T-helper 2 cell treated with Interferon-gamma antibody and Interleukin-4, amounts not matched to agents 100 ng/mL and 5 ng/mL, for 36 hours (primary cell): ENCODE results near the gene CPEB4. TPM values are rescaled to one million over a fixed set of nuclear protein-coding genes. Genes with fewer than 3 reads are reported as not detected.

Experiments
- intact Hi-C: fragments of 100-400 bp; cut with micrococcal nuclease; formaldehyde crosslinking; loops from one replicate; pipeline ENCODE4 v1.15.1; 2023
- total RNA-seq: library from RNA; stranded (reverse); gene quantifications from 2 replicates; pipeline ENCODE4 v1.2.3, GENCODE V29; 2022

CPEB4 gene
- 13.5 and 14.7 TPM in 2 replicates for total RNA-seq

- intact Hi-C loops: loop anchor here (1.0 to 10.0 kb wide), 6 partner anchors 30 to 929 kb away; partner anchors contain the start of genes ATP6V0E1, BNIP1, BOD1 and CREBRF
These were observed at the start of gene CPEB4 for GRCh38 chr5:173887610-173888472. Gene CPEB4, plus strand, starts transcription at chr5:173888349. Its CDS starts 1,385 bp downstream, at chr5:173889734.

DNA sequence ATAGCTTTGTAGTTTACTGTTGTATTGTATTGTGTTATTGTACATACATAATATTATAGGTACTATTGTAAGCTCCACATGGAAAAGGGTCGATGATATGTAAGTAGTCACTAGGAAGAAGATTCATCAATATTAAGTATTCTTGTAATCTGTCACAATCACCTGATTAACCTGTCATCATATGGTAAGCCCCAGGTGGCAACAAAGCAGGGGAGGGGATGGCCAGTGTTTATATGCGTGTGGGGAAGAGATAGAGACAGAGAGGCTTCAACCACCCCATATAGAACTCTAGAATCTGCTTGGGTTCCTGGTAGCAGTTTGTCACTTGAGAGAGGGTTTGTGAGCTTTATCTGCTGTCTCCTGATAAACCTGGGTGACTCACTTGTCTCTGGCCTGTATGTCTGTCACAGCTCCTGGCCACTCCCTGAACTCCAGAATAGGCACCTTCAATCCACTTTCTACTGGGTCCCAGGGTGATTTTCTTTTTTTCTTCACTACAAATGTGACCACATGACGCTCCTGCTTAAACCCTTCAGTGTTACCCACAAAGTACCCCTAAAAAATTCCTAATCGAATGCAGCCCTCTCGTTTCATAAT, 48.9 kb upstream of the CPEB4 start:
- intact Hi-C loops: no loop called here

- intact Hi-C loops: no loop called here
These were observed 47.8 kb upstream of the CPEB4 start for GRCh38 chr5:173840111-173840983.

GRCh38 chr5:173841710-173842109, 46.4 kb upstream of the CPEB4 start:
- intact Hi-C loops: no loop called here

DNA sequence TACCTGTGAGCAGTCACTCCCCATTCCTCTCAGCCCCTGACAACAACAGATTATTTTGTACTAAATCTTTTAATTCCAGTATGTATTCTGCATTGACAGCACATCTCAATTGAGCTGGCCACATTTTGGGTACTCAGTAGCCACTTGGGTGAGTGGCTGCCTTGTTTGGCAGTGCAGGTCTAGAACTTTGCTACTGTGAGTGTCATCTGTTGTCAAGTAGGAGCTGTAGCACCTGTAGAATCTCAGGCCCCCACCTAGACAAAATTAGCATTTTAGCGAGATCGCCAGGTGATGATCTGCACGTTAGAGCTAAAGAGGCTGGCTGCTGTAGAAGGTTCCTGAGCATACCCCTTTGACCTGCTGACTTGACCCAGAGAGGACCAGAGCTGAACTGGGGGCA, 44.4 kb upstream of the CPEB4 start:
- intact Hi-C loops: no loop called here

DNA sequence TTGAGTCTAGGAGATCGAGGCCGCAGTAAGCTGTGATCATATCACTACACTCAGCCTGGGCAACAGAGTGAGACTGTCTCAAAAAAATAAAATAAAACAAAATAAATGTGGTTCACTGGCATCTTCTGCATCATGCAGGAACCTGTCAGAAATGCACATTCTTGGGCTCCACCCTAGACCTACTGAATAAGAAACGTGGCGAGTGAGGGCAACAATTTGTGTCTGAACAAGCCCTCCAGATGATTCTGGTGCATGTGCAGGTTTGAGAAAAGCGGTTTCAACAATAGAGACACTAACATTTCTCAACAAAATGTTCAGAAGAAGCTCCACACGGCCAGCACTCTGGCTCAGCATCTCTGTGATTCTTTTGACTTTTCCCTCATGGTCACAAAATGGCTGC, 42.8 kb upstream of the CPEB4 start:
- intact Hi-C loops: no loop called here

GRCh38 chr5:173846929-173847501, 41.1 kb upstream of the CPEB4 start:
- intact Hi-C loops: no loop called here

DNA sequence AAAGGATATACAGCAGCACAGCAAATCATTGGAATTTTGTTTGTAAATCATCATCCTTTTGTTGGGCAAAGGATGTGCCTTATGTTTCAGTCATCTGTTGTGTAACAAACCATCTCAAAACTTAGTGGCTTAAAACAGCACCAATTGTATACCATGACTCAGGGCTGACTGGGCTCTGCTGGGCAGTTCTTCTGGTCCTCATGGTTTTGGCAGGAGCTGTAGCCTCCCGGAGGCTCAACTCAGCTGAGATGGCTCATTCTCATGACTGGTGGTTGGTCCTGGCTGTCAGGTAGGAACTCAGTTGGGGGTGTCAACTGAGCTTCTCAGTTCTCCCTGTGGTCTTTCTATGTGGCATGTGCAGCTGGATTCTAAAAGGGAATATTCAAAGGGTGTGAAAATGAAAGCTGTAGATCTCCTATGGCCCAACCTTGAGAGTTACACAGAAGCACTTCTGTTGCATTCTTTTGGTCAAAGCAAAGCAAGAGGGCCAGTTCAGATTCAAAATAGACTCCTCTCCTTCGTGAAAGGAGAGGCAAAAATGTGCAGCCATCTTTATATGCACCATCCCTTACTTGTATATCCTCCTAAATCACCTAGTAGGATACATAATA, 39.1 kb upstream of the CPEB4 start:
- intact Hi-C loops: no loop called here

GRCh38 chr5:173849908-173850307, 38.2 kb upstream of the CPEB4 start:
- intact Hi-C loops: no loop called here

GRCh38 chr5:173850659-173851058, 37.5 kb upstream of the CPEB4 start:
- intact Hi-C loops: no loop called here

DNA sequence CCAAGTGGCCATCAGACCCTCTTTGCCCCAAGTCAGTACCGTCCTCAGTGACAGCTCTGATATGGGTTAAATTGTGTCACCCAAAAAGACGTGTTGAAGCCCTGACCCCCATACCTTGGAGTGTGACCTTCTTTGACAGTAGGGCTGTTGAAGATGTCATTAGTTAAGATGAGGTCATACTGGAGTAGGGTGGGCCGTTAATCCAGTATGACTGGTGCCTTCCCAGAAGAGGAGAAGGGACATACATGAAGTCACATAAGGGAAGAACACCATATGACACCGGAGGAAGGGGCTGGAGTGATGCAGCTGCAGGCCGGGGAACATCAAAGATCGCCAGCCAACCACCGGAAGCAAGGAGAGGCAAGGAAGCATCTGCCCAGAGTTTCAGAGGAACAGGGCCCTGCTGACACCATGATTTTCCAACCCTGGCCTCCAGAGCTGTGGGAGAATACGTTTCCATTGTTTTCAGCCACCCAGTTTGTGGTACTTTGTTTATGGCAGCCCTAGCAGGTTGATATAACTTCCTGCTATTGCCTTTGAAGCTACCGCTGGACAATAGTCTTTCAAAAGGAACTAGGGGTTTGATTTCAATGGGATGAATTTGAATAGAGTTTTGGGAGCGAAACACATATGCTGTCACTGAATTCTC, 36.4 kb upstream of the CPEB4 start:
- intact Hi-C loops: no loop called here

GRCh38 chr5:173852790-173853359, 35.3 kb upstream of the CPEB4 start:
- intact Hi-C loops: no loop called here

- intact Hi-C loops: no loop called here
These were observed 34.6 kb upstream of the CPEB4 start for GRCh38 chr5:173853370-173854131.

- intact Hi-C loops: no loop called here
These were observed 32.8 kb upstream of the CPEB4 start for GRCh38 chr5:173855162-173855994.

DNA sequence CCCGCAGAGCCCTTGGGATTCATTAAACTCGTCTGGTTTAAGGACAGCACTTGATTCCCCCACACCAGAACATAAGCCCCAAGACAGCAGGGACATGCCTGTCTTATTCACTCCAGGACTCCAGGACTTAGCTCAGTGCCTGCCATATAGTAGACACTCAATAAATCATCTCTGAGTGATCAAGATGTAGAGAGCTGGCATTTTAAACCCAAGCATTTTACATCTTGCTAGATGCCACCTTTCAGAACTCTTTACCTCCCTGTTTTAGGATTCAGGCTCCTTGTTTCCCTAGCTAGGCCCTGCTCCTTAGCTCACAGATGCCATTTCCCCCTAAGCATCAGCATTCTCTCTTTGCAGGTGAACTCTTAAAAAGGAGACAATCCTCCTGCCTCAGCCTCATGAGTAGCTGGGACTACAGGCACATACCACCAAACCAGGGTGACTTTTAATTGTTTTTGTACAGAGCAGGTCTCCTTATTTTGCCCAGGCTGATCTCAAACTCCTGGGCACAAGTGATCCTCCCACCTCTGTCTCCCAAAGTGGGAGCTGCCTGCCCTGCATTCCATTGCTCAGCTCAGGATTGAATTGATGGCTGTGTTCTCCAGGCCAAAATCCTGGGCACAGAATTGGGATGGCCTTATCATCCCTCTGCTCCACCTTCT, 32.0 kb upstream of the CPEB4 start:
- intact Hi-C loops: no loop called here

DNA sequence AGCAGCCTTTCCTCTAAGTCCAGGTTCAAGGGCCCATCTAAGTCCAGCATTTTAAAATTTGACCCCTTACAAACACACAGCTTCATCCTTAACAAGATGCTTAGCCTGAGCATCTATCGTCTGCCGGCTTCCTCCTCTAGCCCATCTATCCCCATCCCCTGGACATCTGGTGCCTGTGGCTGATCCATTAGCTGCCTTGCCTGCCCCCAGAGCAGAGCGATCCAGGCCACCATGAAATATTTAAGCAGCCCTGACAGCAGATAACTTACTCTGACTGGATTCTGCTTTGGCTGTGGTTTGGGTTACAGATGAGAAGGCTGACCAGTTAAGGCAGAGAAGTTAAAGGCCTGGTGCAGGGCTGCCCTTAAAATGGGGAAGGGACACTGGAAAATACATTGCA, 30.9 kb upstream of the CPEB4 start:
- intact Hi-C loops: no loop called here

GRCh38 chr5:173858021-173858669, 30.0 kb upstream of the CPEB4 start:
- intact Hi-C loops: no loop called here
